GM11168 (cell line): ENCODE measurements around the gene NEK10.

Source experiments
- in situ Hi-C: fragments of 300-500 bp; cut with MboI; formaldehyde crosslinking; loops from one replicate; pipeline ENCODE4 v1.12.0; 2022; ENCODE audit warnings: low sequenced_read_pairs; ENCODE audit not compliant: unreplicated experiment

NEK10 gene

DNA sequence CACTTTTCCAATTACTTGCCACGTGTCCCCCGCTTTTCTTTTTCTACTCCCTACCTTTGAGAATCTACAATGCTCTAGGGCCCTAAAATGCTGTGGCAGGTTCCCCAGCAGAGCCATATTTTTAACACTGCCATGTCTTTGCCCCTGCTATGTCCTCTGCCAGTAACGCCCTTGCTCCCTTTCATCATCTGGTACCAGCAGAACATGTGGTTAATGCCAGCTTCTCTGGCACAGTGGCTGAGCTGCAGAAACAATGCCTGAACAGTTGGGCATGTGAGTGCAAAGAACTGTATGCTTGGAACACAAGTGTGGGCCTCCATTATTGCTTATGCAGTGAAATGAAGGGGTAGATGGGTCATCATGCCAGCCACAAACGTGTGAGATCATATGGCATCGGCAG is 287.6 kb downstream of the NEK10 start:
- in situ Hi-C loops = no loop called here

DNA sequence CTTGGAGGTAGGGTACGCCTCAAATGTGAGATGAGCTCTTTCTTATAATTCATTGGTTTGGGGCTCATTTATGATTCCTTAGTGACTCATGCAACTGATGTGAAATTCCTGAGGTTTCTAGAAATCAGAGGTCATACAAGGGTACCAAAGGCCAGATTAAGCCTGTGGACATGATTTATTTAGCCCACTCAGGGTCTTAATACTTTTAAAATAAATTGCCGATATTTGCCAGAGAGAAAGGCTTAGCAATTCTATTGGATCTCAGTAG is 289.0 kb downstream of the NEK10 start:
- in situ Hi-C loops = no loop called here

DNA sequence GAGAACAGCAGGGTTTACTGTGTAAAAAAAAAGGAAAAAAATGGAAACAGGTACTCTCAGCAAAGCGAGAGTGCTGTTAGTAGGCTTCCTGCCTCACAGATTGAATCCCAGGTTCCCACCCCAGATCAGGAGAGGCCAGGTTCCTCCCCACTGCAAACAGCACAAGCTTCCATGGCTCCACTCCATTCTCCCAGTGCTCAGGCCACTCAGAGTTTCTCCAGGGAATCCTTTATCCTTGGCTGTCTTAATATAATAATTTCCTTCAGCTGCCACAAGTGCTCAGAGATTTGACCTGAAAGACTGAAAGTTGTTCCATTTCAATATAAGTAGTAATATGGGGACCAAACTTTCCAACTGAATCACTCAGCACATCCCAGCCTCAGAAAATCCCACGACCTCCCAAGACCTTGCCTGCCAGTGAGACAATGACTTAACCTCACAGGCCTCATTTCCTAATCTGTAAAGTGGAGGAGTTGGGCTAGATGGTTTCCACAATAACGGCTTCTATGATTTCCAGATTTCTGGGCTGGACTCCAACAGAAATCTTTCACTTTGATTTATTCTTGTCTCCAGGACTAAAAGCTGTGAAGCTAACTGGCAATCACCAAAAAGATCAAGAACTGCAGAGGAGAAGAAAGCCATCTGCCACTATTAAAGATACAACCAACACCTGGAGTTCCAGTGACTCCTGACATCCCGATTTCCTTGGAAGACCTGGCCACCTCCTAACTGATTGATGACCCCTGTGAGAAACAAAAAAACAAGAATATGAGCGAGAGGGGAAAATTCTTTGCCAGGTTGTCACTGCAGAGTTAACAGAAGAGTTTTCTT is 289.5 kb downstream of the NEK10 start:
- in situ Hi-C loops = no loop called here

DNA sequence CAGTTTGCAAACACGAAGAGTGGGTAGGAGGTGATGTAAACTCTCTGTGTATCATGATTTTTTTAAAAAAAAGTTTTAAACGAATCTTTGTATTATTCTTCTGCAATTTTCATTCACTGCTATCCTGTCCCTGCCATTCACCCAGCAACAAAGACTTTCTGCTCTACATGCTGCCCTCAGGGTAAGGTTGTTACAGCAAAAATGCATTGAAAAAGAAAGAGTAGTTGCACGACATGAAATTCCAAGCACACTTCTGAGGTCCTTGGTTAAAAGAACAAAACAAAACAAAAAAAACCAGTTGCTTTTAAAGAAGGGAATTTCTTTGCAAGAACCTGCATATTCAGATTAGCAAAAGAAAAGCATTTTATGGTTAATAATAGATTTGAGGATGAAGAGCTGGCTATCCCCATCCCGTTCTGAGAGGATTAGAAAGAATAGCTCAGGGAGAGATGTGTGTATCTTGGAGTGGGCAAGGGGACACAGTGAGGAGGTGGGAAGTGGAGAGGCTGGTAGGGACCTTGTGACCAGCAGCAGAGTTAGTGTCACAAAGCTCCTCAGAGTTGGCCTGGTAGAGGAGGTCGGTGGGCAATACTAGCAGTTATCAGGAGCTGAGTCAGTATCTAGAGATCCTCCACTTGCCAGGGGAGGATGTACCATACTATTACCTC is 290.8 kb downstream of the NEK10 start:
- in situ Hi-C loops = no loop called here

DNA sequence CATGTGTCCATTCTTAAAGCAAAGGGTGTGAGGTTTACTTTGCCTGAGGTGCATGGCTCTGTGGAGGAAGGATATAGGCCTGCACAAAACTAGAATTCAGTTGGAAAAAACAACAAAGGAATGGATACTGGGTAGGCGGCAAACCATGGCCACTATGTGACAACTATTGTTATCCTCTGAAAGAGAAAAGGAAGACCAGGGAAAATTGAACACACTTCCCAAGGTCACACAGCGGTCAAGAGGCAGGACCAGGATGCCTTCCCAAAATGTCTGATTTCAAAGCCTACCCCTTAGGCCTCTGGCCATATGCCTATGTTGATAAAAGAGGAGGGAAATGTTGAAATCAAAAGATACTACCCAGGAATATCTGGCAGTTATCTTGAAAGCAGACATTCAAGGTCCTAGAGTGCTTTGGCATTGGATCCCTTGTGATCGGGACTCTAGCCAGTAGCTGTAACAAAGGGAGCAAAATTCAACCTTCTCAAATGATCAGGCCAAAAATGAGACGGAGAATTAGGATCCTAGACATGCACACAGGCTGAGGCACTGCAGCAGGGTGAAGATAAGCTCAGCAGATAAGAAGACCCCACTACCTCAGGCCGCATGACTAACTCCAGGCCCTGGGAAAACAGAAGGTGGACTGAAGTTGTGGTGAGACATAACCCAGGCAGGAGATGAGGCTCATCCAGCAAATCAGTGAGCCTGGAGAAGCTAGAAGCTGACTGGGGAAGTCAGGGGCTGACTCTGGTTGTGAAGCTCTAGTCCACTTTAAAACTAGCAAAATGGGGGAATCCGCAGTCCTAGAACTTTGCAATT is 292.2 kb downstream of the NEK10 start:
- in situ Hi-C loops = no loop called here

DNA sequence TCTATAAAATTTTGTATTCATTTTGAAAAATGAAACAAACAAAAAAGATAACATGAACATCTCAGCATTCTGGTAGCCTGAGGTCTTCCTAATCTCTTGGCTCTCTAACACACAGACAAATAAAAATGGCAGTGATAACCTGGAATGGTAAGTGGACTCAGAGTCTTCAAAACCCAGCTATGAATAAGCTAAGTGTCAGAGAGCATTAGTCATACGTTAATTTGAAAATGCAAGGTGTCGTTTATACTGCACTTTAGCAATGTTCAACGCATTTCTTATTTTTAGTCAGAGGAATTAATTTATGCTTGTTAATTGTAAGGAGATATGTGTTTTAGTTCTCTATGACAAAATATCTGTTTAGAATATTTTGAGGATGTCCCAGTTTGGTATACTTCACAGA is 294.3 kb downstream of the NEK10 start:
- in situ Hi-C loops = no loop called here

DNA sequence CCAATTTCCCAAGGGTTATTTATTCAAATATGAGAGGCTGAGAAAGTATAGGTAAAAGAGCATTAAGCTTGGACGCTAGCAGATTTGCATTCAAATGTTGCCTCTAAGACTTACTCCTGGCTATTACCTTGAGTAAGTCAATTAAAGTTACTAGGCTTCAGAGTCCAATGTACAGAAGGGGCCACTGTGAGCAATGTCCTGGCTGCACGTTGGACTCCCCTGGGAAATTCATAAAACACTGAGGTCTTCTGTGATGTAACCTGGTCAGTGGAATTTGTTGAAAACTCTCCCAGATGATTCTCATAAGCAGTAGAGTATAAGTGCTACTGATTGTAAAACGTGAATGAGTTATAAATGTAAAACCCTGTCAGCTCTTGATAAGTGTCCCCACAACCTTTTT is 295.3 kb downstream of the NEK10 start:
- in situ Hi-C loops = no loop called here

DNA sequence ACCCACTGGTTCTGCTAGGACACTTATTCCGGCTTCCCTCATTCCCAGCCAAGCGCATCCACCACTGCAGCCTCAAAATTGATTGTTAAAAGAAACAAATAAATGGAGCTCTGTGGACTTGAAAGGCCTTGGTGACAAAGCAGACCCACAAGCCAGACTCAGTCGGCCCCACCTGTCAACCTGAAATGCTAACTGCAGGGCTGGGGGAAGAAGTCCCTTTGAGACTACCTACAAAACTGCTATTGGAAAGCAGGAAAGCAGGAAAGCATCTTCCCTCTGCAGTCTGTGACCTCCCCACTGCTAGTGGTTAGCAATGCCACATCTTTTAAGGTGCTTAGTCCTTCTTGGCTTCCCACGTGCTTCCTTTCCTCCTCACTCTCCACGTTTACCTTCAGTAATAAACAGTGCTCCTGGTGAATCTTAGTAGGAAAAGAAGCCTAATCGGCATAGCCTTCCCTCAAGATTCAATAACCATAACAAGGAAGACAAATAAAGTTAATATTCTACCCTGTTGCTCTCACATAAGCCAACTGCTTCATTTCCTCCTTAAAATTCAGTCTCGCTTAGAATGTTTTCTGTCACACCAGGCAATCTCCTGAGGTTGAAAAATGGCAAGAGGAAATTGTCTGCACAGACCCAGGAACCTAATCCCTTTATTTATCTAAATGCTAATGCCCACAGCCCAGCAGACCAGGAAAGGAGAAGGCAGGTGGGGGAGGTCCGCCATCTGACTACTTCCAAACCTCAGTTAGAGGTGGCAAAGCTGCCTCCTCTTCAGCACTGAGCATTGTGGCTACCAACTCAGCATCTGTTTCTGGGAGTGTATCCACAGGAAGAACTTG is 296.2 kb downstream of the NEK10 start:
- in situ Hi-C loops = no loop called here

DNA sequence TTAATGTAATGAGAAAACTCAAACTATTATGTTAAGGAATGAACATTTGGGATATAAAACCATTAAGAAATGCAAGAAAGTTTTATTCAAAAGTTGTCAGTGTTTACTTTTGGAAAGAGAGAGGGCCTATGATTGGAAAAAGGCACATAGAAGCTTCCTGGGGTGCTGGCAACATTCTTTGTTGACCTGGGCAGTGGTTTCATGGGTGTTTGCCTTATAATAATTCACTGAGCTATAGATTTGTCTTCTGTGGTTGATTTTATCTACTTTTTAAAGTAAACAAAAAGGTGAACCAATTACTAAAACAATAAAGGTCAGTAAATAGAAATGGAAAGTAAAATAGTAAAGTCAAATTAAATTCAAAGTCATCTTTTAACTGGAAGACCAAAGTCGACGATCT is 308.8 kb downstream of the NEK10 start:
- in situ Hi-C loops = no loop called here
